ENCODE measurements around the gene RYR1. TPM values are rescaled to one million over a fixed set of nuclear protein-coding genes. Genes with fewer than 3 reads are reported as not detected.
"Not testable (repeated sequence)": the region's sequence is repeated elsewhere in the genome, so short reads cannot be mapped to it uniquely, and the experiment has no call there.

The RYR1 gene
- total and polyA plus RNA-seq, 5 donors from 2014 or later: 0.07 to 4.9 (median 0.41) TPM

- ATAC-seq (ENCODE audit: low read depth in 2 of 2): no peak
- Histone ChIP-seq H3K36me3 (ENCODE audit: control insufficient read depth, insufficient read depth, low read length) (peaks cover 53% of the 10 kb centered on the region), H3K9me3 (ENCODE audit: control insufficient read depth in 2 of 2, low read length in 2 of 2) (no peaks in the 10 kb centered on the region), H3K27ac (ENCODE audit: insufficient read depth, low read length, poor library complexity, severe bottlenecking) (no peak overlapping the region), H3K4me3 (ENCODE audit: low read depth, low read length) (no peak overlapping the region), H3K27me3 (ENCODE audit: control insufficient read depth, insufficient read depth, low read length) (no peaks in the 10 kb centered on the region), H3K4me1 (ENCODE audit: control insufficient read depth, insufficient read depth, low read length, poor library complexity, severe bottlenecking) (no peaks in the 10 kb centered on the region)
- peaks cover 0 to 9% (median 1%) of the 10 kb centered on the region in 4 donors for H3K4me1 Mint-ChIP-seq
- H3K9me3 Mint-ChIP-seq: no peaks in the 10 kb centered on the region
- no peak for DNase-seq
- H3K36me3 Mint-ChIP-seq: peaks cover 28% of the 10 kb centered on the region
- H3K27ac Mint-ChIP-seq: no peak overlapping the region
- no peaks in the 10 kb centered on the region for H3K27me3 Mint-ChIP-seq
- H3K4me3 Mint-ChIP-seq: no peak overlapping the region
These were observed 163.6 kb downstream of the RYR1 start for GRCh38 chr19:38597075-38597474.

GRCh38 chr19:38599722-38600121, 166.2 kb downstream of the RYR1 start:
- H3K9me3 Mint-ChIP-seq: no peaks in the 10 kb centered on the region
- Histone ChIP-seq H3K27me3 (ENCODE audit: control insufficient read depth, insufficient read depth, low read length) (no peaks in the 10 kb centered on the region), H3K27ac (ENCODE audit: insufficient read depth, low read length, poor library complexity, severe bottlenecking) (no peak overlapping the region), H3K4me1 (ENCODE audit: control insufficient read depth, insufficient read depth, low read length, poor library complexity, severe bottlenecking) (no peaks in the 10 kb centered on the region), H3K36me3 (ENCODE audit: control insufficient read depth, insufficient read depth, low read length) (peaks cover 37% of the 10 kb centered on the region), H3K9me3 (ENCODE audit: control insufficient read depth in 2 of 2, low read length in 2 of 2) (no peaks in the 10 kb centered on the region), H3K4me3 (ENCODE audit: low read depth, low read length) (no peak overlapping the region)
- DNase-seq (no peak), ATAC-seq (ENCODE audit: low read depth in 2 of 2) (no peak)
- peaks cover 0 to 9% (median 1%) of the 10 kb centered on the region in 4 donors for H3K4me1 Mint-ChIP-seq
- H3K27ac Mint-ChIP-seq: no peak overlapping the region
- no peak overlapping the region for H3K4me3 Mint-ChIP-seq
- H3K27me3 Mint-ChIP-seq: no peaks in the 10 kb centered on the region
- peaks cover 23% of the 10 kb centered on the region for H3K36me3 Mint-ChIP-seq

DNA sequence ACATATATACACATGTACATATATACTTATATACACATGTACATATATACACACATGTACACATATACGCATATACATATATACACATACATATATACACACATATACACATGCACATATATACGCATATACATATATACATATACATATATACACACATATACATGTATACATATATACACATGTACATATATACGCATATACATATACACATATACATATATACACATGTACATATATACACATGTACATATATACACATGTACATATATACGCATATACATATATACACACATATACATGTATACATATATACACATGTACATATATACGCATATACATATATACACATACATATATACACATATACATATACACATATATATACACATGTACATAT, 169.4 kb downstream of the RYR1 start:
- H3K27me3 ChIP-seq (ENCODE audit: control insufficient read depth, insufficient read depth, low read length); H3K4me3 ChIP-seq (ENCODE audit: low read depth, low read length); H3K4me1 Mint-ChIP-seq; H3K27ac Mint-ChIP-seq; H3K9me3 ChIP-seq (ENCODE audit: control insufficient read depth in 2 of 2, low read length in 2 of 2); H3K27ac ChIP-seq (ENCODE audit: insufficient read depth, low read length, poor library complexity, severe bottlenecking); H3K9me3 Mint-ChIP-seq; DNase-seq; ATAC-seq (ENCODE audit: low read depth in 2 of 2); H3K4me1 ChIP-seq (ENCODE audit: control insufficient read depth, insufficient read depth, low read length, poor library complexity, severe bottlenecking); H3K27me3 Mint-ChIP-seq; H3K4me3 Mint-ChIP-seq: not testable (repeated sequence)
- H3K36me3 ChIP-seq (ENCODE audit: control insufficient read depth, insufficient read depth, low read length): peaks cover 40% of the 10 kb centered on the region
- H3K36me3 Mint-ChIP-seq: peaks cover 17% of the 10 kb centered on the region

DNA sequence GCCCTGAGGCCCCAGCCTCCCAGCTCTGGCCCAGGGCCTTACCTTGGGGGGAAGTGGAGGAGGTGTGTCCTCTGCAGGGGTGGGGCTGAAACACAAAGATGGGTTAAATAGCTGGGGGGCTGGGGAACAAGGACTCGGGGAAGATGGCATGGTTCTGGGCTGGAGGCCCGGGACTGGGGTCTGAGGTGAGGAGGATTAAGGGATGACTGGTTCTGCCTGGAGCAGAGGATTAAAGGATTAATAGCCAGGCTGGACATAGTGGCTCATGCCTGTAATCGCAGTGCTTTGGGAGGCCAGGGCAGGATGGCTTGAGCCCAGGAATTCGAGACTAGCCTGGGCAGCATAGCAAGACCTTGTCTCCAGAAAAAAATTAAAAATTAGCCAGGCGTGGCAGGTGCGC, 172.6 kb downstream of the RYR1 start:
- ATAC-seq (ENCODE audit: low read depth in 2 of 2) (no peak), DNase-seq (no peak)
- Mint-ChIP-seq H3K9me3 (peaks cover 0 to 1% (median 0%) of the 10 kb centered on the region in 7 donors), H3K27ac (no peak overlapping the region), H3K27me3 (no peaks in the 10 kb centered on the region), H3K36me3 (peaks cover 24% of the 10 kb centered on the region), H3K4me3 (no peak overlapping the region), H3K4me1 (peaks cover 0 to 9% (median 1%) of the 10 kb centered on the region in 4 donors)
- H3K36me3 ChIP-seq (ENCODE audit: control insufficient read depth, insufficient read depth, low read length): peaks cover 51% of the 10 kb centered on the region
- no peaks in the 10 kb centered on the region for H3K27me3 ChIP-seq (ENCODE audit: control insufficient read depth, insufficient read depth, low read length)
- H3K27ac ChIP-seq (ENCODE audit: insufficient read depth, low read length, poor library complexity, severe bottlenecking): no peak overlapping the region
- no peaks in the 10 kb centered on the region for H3K9me3 ChIP-seq (ENCODE audit: control insufficient read depth in 2 of 2, low read length in 2 of 2)
- H3K4me3 ChIP-seq (ENCODE audit: low read depth, low read length): no peak overlapping the region
- H3K4me1 ChIP-seq (ENCODE audit: control insufficient read depth, insufficient read depth, low read length, poor library complexity, severe bottlenecking): no peaks in the 10 kb centered on the region

GRCh38 chr19:38614289-38614688, 180.8 kb downstream of the RYR1 start:
- peaks cover 41% of the 10 kb centered on the region for H3K36me3 Mint-ChIP-seq
- ATAC-seq (ENCODE audit: low read depth in 2 of 2) (no peak), DNase-seq (no peak)
- H3K27ac Mint-ChIP-seq: no peak overlapping the region
- Histone ChIP-seq H3K27ac (ENCODE audit: insufficient read depth, low read length, poor library complexity, severe bottlenecking) (no peak overlapping the region), H3K4me3 (ENCODE audit: low read depth, low read length) (no peak overlapping the region), H3K9me3 (ENCODE audit: control insufficient read depth in 2 of 2, low read length in 2 of 2) (no peaks in the 10 kb centered on the region), H3K4me1 (ENCODE audit: control insufficient read depth, insufficient read depth, low read length, poor library complexity, severe bottlenecking) (peaks cover 46% of the 10 kb centered on the region), H3K27me3 (ENCODE audit: control insufficient read depth, insufficient read depth, low read length) (no peaks in the 10 kb centered on the region), H3K36me3 (ENCODE audit: control insufficient read depth, insufficient read depth, low read length) (peaks cover 44% of the 10 kb centered on the region)
- H3K9me3 Mint-ChIP-seq: peaks cover 0 to 1% (median 0%) of the 10 kb centered on the region in 7 donors
- peaks cover 5 to 69% (median 21%) of the 10 kb centered on the region in 4 donors for H3K4me1 Mint-ChIP-seq
- H3K4me3 Mint-ChIP-seq: peak overlapping the region in 3 of 4 donors; percentile 13 to 97 (median 31)
- H3K27me3 Mint-ChIP-seq: no peaks in the 10 kb centered on the region

DNA sequence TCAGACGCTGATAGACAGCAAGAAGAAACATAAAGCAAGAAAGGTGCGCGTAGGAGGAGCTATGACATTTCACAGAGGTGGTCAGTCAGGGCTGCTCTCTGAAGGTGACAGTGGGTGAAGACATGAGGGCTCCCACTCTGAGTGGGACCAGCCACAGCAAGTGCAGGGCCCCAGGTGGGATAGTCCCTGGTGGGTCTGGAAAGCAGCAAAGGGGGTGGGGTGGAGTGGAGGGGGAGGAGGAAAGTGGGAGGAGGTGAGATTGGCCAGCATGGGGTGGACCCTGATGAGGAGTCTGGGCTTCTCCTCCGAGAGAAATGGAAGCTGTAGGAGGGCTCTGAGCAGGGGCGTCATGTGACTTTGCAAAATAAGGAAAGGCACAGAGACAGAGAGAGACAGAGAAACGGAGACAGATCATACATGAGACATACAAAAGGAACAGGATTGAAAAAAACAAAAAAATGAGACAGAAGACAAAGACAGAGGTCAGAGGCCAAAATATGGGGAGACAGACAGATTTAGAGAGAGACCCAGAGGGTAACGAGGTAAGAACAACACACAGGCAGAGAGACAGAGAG, 181.6 kb downstream of the RYR1 start:
- Mint-ChIP-seq H3K4me3 (peak overlapping the region; percentile 66 to 97 (median 81)), H3K36me3 (peaks cover 34% of the 10 kb centered on the region), H3K27ac (peak overlapping the region; percentile 65 to 89 (median 75)), H3K27me3 (no peaks in the 10 kb centered on the region), H3K4me1 (peaks cover 5 to 78% (median 27%) of the 10 kb centered on the region in 4 donors), H3K9me3 (no peaks in the 10 kb centered on the region)
- Histone ChIP-seq H3K9me3 (ENCODE audit: control insufficient read depth in 2 of 2, low read length in 2 of 2) (no peaks in the 10 kb centered on the region), H3K4me1 (ENCODE audit: control insufficient read depth, insufficient read depth, low read length, poor library complexity, severe bottlenecking) (peaks cover 54% of the 10 kb centered on the region), H3K4me3 (ENCODE audit: low read depth, low read length) (peak overlapping the region; percentile 47), H3K27me3 (ENCODE audit: control insufficient read depth, insufficient read depth, low read length) (no peaks in the 10 kb centered on the region), H3K27ac (ENCODE audit: insufficient read depth, low read length, poor library complexity, severe bottlenecking) (peak overlapping the region; percentile 10), H3K36me3 (ENCODE audit: control insufficient read depth, insufficient read depth, low read length) (peaks cover 36% of the 10 kb centered on the region)
- DNase-seq (no peak), ATAC-seq (ENCODE audit: low read depth in 2 of 2) (no peak)

DNA sequence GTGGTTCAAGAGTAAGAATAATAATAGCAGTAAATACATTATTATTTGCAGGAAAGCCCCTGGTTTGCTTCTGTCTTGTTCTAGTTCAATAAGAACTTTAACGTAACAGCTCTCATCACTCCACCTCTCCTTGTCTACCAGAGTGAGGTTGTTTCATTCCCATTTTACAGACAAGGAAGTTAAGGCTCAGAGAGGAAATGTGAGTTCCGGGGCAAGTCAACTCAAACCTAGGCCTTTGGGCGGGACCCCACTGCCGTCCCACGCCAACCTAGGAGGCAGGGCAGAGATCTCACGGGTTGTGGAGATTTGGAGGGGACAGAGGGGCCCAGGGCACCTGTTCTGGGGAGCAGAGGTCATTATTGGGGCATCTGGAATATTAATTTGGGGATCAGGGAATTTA, 182.8 kb downstream of the RYR1 start:
- peaks cover 33% of the 10 kb centered on the region for H3K36me3 ChIP-seq (ENCODE audit: control insufficient read depth, insufficient read depth, low read length)
- no peak for DNase-seq
- H3K27ac ChIP-seq (ENCODE audit: insufficient read depth, low read length, poor library complexity, severe bottlenecking): peak overlapping the region; percentile 92
- no peak for ATAC-seq (ENCODE audit: low read depth in 2 of 2)
- H3K9me3 ChIP-seq (ENCODE audit: control insufficient read depth in 2 of 2, low read length in 2 of 2): no peaks in the 10 kb centered on the region
- peak overlapping the region; percentile 89 for H3K4me3 ChIP-seq (ENCODE audit: low read depth, low read length)
- Mint-ChIP-seq H3K4me3 (peak overlapping the region; percentile 95 to 100 (median 98)), H3K27ac (peak overlapping the region; percentile 95 to 100 (median 99)), H3K36me3 (peaks cover 25% of the 10 kb centered on the region), H3K9me3 (no peaks in the 10 kb centered on the region), H3K27me3 (no peaks in the 10 kb centered on the region), H3K4me1 (peaks cover 5 to 77% (median 26%) of the 10 kb centered on the region in 4 donors)
- H3K4me1 ChIP-seq (ENCODE audit: control insufficient read depth, insufficient read depth, low read length, poor library complexity, severe bottlenecking): peaks cover 58% of the 10 kb centered on the region
- H3K27me3 ChIP-seq (ENCODE audit: control insufficient read depth, insufficient read depth, low read length): no peaks in the 10 kb centered on the region

DNA sequence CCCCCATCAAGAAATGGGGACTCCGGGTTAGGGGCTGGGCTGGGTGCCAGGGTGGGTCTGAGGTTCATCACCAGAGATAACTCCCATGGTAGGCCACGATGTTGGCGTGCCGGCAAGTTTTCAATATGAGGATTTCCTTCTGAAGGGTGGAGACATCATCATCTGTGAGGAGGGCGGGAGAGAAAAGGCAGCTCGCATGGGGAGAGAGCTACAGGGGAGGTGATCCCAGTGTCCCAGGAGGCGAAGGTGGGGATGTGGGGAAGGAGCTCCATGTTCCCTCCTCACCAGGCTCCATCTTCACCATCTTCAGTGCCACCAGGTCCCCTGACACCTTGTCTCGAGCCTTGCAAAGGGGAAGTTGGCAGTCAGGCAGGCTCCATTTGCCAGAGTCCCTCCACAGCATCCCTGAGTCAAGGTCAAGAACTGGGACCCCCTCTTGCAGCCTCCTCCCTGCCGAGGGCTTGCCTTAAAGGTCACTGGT, 183.8 kb downstream of the RYR1 start:
- peak overlapping the region; percentile 89 for H3K4me3 ChIP-seq (ENCODE audit: low read depth, low read length)
- H3K9me3 ChIP-seq (ENCODE audit: control insufficient read depth in 2 of 2, low read length in 2 of 2): no peaks in the 10 kb centered on the region
- H3K4me3 Mint-ChIP-seq: peak overlapping the region; percentile 95 to 100 (median 98)
- H3K4me1 ChIP-seq (ENCODE audit: control insufficient read depth, insufficient read depth, low read length, poor library complexity, severe bottlenecking): peaks cover 58% of the 10 kb centered on the region
- no peak for ATAC-seq (ENCODE audit: low read depth in 2 of 2)
- peak overlapping the region; percentile 92 for H3K27ac ChIP-seq (ENCODE audit: insufficient read depth, low read length, poor library complexity, severe bottlenecking)
- no peaks in the 10 kb centered on the region for H3K27me3 ChIP-seq (ENCODE audit: control insufficient read depth, insufficient read depth, low read length)
- H3K27ac Mint-ChIP-seq: peak overlapping the region; percentile 95 to 100 (median 99)
- H3K9me3 Mint-ChIP-seq: no peaks in the 10 kb centered on the region
- H3K36me3 Mint-ChIP-seq: peaks cover 32% of the 10 kb centered on the region
- peaks cover 5 to 86% (median 28%) of the 10 kb centered on the region in 4 donors for H3K4me1 Mint-ChIP-seq
- peak in 1 of 3 donors; percentile 39 for DNase-seq
- H3K36me3 ChIP-seq (ENCODE audit: control insufficient read depth, insufficient read depth, low read length): peaks cover 35% of the 10 kb centered on the region
- H3K27me3 Mint-ChIP-seq: no peaks in the 10 kb centered on the region

Measured in CD4-positive, CD25-positive, alpha-beta regulatory T cell (primary cell).